ENCODE results near the gene STIP1.

GRCh38 chr11:64144587-64145472 lies 41.1 kb upstream of the STIP1 start:
- TF ChIP-seq FOXP2 (optimal IDR thresholded peaks at IDR 0.05; ENCODE audit: control extremely low read depth, extremely low read length, insufficient read depth), result no peak
- TF ChIP-seq EZH2 (IDR thresholded peaks at IDR 0.05), result no peak

Data from SK-N-MC (cell line).